ENCODE measurements around the gene MTMR12.

DNA sequence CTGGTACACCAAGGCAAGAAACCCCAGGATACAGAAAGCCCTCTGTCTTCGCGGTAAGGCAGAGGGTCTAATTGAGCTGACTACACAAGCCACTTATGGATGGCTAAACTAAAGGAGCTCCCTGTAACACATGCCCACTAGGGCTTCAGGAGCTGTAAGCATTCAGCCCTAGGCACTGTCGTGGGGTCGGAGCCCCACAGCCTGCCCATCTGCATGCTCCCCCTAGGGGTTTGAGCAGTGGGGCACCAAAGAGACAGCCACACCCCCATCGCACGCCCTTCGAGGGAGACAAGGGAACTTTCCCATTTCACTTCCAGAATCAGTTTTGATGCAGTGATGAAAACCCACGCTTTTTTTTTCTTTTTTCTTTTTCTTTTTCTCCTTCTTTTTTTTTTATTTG, 11.0 kb upstream of the MTMR12 start:
- TF ChIP-seq POLR2A (IDR thresholded peaks at IDR 0.05; ENCODE audit: low read depth, low read length) = no peak
- TF ChIP-seq TAF1 (IDR thresholded peaks at IDR 0.05; ENCODE audit: borderline replicate concordance, low read depth, low read length) = no peak
- no peak for TF ChIP-seq POLR2AphosphoS5 (IDR thresholded peaks at IDR 0.05; ENCODE audit: low read depth, low read length)

Measured in GM12892 (cell line).